GM18868 (cell line): ENCODE results near the gene GATD1.
A peak's percentile ranks its signal among the peaks of the same experiment; 100 is the strongest.
"Not testable (repeated sequence)": the region's sequence is repeated elsewhere in the genome, so short reads cannot be mapped to it uniquely, and the experiment has no call there.

Experiments used
- ATAC-seq: cut with Tn5 transposase; IDR thresholded peaks from one replicate; pipeline ENCODE4 v1.9.1; 2021; ENCODE audit warnings: mild to moderate bottlenecking, moderate library complexity; ENCODE audit not compliant: unreplicated experiment

The GATD1 gene

DNA sequence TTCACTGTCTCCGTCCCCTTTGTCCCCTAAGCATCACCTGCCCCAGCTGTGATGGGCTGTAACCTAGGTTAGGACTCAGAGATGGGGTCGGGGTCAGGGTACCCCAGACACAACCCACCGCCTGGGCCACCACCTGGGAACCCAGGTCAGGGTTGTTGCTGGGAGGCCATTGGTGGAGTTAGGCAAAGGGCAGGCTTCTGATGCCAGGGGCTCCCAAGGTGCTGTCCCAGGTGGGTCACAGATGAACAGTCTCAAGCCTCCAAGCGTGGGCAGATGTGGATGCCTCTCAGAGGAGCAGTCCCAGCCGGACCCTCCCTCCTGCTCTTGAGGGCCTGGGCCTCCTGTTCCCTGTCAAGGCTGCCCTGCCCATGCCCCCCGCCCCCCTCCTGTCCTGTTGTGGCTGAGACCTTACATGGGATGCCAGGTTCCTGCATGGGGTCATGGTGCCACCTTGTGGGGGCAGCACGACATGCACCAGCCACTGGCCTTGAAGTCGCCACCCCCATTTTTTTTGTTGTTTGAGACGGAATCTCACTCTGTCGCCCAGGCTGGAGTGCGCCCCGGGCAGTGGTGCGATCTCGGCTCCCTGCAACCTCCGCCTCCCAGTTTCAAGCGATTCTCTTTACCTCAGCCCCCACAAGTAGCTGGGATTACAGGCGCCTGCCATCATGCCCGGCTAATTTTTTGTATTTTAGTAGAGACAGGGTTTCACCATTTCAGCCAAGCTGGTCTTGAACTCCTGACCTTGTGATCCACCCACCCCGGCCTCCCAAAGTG, 12.1 kb downstream of the GATD1 start:
- no peak for ATAC-seq

DNA sequence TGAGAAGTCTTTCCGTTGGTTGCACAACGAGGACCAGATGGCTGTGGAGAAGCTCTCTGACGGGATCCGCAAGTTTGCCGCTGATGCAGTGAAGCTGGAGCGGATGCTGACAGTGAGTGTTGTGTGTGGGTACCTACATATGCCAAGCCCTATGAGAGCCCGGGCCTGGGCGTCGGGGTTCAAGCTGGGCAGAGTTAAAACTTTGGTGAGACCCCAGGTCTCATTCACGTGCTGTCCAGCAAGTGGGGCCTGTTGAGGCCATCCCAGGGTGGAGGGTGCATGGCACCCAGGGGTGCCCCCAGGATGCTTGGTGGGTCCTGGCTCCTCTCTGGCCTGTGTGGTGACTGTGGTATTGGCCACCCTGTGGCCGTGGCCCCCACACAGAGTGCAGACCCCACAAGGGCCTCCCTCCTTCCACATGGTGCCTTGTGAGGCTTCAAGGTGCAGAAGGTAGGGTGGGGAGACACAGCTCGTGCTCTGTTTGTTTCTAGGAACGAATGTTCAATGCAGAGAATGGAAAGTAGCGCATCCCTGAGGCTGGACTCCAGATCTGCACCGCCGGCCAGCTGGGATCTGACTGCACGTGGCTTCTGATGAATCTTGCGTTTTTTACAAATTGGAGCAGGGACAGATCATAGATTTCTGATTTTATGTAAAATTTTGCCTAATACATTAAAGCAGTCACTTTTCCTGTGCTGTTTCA, 12.8 kb downstream of the GATD1 start:
- ATAC-seq = no peak

DNA sequence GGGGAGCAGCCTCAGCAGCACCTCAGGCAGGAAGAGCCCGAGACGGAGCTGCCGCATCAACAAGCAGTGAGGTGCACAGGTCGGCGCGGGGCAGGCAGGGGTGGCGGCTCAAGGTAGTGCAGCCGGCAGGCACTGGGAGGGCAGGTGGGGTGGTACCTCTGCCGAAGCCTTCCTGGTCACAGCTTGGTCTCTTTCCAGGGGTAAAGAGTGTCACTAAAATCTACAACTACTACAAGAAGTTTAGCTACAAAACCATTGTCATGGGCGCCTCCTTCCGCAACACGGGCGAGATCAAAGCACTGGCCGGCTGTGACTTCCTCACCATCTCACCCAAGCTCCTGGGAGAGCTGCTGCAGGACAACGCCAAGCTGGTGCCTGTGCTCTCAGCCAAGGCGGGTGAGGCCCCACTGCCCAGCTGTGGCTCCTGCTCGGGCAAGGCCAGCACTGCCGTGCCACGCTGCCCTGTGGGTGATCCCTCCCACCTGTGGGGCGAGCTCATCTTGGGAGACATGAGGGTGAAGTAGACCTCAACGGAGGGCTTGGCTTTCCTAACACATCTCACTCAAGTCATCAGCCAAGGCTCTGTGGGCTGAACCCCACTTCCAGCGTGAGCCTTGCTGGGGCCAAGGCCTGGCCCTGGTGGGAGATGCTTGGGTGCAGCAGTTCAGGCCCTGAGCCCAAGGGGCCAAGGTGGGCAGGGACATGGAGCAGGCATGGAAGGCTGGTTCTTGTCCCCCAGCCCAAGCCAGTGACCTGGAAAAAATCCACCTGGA, 13.6 kb downstream of the GATD1 start:
- no peak for ATAC-seq

DNA sequence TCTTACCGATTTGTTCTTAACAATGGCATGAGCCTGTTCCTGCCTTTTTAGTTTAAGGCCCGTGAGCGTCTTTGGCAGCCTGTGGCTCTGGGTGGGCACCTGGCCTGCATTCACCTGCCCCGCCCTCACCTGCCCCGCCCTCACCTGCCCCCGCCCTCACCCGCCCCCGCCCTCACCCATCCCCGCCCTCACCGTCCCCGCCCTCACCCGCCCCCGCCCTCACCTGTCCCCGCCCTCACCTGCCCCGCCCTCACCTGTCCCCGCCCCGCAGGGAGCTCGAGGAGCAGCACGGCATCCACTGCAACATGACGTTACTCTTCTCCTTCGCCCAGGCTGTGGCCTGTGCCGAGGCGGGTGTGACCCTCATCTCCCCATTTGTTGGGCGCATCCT, 14.2 kb downstream of the GATD1 start:
- ATAC-seq = no peak

DNA sequence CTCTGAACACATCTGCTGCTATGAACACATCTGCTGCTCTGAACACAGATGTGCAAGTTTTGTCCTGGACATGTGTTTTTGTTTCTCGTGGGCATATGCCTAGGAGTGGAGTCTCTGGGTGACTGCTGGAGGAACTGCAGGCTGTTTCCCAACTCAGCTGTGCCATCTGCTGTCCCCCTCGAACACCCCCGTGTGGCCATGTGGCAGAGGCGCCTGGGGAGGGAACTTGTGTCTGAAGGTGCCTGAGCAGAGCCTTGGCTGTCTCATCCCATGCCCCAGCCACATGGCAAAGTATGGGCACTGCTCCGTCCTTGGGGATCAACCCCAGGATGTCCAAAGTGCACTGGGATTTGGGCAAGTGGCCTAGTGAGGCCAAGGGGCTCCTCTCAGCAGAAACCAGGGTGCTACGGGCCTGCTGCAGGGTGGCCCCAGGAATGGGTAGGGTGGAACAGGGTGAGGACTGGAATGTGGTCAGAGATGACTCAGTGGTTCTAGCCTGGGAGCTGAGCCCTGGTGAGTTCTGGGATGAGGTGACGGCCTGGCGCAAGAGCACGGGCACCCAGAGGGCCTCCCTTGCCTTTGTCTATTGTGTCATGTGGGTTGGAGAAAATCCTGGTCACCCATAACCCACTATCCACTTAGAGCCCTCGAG, 14.7 kb downstream of the GATD1 start:
- ATAC-seq = no peak

DNA sequence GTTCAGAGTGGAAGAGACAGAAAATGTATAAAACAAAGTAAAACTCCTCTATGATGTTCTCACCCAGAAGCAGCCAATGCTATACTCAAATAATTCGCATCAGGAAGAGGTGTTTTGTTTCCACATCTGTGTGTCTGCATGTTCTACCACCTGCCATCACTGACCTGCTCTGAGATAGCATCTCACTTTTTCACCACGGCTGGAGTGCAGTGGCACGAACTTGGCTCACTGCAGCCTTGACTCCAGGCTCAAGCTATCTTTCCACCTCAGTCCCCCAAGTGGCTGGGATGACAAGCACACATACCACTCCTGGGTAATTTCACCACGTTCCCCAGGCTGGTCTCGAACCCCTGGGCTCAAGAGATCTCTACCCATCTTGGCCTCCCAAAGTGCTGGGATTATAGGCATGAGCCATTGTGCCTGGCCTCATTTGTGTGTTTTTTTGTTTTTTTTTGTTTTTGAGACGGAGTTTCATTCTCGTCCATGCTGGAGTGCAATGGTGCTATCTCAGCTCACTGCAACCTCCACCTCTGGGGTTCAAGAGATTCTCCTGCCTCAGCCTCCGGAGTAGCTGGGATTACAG, 15.7 kb downstream of the GATD1 start:
- no peak for ATAC-seq

DNA sequence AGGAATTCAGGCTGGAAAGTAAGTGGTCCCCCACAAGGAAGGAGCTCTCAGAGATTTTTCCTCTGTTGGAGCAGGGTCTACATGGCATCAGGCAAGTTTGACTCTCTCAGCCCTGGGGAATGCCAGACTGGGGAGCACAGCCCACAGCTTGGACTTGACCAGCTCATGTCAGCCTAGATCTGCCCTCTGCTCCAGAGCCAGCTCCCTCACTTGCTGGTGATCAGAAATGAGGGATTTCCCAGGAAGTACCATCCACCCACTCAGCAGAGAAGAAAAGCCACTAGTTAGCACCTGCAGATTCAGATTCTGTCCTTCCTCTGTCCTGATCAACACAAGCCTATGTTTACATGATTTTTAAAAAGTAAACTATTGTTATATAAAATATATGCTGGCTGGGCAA, 17.1 kb downstream of the GATD1 start:
- no peak for ATAC-seq

DNA sequence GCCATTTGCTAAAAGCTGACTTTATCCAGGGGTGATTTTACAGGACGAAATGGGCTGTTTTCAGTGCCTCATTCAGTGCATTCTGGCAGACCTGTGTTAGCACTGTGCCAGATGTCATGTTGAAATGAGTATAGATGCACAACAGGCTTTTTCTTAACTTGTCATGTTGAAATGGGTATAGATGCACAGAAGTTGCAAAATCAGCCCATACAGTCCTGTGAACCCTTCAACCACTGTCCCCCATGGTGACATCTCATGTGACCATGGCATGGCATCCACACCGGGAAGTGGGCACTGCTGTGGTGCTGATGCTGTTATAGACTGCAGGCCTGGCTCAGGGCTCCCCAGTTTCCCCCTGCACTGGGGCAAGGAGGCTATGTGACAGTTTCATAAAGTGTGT, 27.6 kb downstream of the GATD1 start:
- no peak for ATAC-seq

DNA sequence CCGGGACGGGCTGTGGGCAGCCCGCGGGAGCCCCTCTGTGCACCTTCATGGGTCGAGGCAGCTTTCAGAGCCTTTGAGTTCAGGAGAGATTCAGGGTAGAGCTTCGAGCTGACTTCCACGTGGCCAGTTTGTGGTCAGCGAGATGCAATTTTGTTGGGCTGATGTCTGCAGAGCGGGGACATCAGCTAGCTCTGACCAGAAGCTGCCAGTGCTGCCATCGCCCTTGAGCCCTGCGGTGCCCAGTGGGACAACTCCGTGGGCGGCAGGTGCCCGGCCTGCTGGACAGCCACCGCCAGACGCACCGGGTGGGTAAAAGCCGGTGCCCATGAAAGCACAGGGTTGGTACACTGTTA, 29.3 kb downstream of the GATD1 start:
- no peak for ATAC-seq

DNA sequence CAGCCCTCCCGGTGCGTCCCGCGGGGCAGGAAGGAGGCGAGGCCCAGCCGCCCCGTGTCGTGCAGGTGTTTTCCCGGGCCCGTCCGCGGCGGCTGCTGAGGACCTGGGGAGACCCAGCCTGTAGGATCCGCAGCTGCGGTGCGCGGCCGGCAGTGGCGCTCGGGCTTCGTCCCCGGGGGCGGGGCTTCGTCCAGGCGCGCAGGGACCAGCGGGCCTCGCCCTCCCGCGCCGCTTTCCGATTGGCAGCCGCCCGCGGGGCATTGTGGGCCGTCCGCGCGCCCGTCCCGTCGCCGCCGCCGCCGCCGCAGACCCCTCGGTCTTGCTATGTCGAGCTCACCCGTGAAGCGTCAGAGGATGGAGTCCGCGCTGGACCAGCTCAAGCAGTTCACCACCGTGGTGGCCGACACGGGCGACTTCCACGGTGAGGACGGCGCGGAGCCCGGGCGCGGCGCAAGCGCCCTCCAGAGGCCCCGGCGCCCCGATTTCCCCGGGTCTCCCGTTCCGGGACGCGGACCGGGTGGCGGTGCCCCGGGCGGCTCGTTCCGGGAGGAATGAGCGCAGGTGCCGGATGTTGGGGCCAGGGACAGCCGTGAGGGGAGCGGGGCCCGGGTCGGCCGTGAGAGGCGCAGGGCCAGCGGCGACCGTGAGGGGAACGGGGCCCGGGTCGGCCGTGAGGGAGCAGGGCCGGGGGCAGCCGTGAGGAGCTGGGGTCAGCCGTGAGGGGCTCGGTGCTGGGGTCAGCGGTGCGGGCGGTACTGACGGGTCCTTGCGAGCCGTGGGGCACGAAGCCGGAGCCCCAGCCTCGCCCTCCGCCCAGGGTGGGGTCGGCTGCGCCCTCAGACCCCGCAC, 29.9 kb downstream of the GATD1 start, which contains the start of gene TALDO1:
Gene TALDO1, plus strand, starts transcription at position 307 of the 849 bp plus-strand sequence. Its CDS starts 18 bp downstream, at position 325.
- peak; percentile 89 for ATAC-seq

DNA sequence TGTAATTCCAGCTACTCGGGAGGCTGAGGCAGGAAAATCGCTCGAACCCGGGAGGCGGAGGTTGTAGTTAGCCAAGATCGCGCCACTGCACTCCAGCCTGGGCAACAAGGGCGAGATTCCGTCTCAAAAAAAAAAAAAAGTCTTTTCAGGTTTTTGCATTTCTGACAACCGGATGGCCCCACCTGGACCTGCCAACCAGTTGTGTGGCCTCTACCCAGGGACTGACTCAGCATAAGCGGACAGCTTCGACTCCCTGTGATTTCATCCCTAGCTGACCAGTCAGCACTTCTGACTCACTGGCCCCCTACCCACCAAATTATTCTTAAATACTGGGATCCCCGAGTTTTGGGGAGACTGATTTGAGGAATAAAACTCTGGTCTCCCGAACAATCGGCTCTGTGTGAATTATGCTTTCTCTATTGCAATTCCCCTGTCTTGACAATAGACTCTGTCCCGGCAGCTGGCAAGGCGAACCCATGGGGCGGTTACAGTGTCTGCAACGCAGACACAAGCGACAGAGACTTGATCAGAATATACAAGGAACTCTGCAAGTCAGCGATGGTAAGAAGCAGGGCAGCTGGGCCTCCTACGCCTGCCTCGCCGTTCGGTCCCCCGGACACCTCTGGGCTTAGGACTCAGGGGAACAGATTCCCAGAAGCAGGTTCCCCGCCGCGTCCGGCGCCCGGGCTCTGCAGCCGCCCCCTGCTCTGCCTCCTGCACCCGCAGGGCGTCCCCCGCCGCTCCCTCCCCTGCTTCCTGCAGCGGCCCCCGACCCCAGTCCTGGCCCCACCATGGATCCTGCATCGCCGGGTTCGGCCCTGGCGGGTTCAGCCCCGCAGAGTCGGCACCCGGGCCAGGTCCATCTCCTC, 30.8 kb downstream of the GATD1 start:
- ATAC-seq = peak; percentile 27

DNA sequence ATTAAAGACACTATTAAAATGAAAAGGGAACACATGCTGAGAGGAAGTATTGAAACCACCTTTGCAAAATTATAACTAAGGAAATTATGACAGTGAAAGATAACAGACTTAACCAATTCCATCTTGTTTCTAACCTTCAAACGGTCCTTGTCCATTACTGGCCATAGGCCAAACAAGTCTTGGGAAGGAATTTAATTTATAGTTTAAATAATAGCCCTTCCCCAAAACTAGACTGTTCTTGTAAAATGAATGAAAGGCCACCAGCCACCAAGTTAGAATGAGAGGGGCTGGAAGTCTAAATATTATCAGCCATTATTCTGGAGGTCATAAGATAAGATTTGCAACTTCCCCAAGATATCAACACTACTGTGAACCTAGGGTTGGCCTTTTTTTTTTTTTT, 31.9 kb downstream of the GATD1 start:
- ATAC-seq = no peak

DNA sequence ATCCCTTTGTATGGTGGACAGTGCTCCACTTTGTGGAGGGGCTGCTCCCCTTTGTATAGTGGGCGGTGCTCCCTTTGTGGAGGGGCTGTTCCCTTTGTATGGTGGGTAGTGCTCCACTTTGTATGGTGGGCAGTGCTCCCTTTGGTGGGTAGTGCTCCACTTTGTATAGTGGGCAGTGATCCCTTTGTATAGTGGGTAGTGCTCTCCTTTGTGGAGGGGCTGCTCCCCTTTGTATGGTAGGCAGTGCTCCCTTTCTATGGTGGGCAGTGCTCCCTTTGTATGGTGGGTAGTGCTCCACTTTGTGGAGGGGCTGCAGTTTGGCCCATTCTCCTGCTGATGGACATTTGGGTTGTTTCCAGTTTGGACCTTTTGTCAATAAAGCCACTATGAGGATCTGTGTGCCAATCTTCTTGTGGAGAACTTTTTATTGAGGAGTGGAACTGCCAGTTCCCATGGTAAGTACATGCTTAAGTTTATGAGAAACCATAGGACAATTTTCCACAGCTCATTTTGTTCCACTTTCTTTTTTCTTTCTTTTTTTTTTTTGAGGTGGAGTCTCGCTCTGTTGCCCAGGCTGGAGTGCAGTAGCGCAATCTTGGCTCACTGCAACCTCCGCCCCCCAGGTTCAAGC, 34.6 kb downstream of the GATD1 start:
- no peak for ATAC-seq

DNA sequence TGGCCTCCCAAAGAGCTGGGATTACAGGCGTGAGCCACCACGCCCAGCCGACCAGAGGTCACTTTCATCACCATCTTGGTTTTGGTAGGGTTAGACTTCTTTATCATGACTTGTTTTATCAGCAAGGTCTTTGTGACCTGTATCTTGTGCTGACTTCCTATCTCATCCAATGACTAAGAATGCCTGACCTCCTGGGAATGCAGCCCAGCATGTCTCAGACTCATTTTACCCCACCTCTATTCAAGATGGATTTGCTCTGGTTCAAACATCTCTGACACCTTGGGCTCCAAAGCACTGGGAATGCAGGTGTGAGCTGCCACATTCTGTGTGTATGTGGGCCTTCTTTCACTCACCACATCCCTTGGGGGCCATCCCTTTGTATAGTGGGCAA, 35.1 kb downstream of the GATD1 start:
- ATAC-seq = no peak

DNA sequence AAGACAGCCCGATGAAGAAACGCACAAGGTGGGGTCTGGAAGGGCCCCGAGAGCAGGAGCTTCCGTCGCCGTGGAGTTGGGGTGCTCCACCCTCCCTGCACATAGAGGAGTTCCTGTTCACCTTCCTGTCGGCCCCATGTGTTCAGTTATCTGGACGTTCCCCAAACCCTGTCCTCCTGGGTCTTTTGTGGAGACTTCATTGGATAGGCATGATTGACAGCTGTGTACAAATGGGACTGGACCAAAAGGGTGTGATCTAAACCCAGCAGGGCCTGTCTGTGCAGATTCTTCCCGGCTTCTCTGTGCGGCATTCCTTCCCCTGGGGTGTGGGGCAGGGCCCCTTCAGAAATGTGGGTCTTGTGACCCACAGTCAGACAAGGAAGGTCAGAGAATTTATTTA, 39.4 kb downstream of the GATD1 start:
- not testable (repeated sequence) for ATAC-seq

DNA sequence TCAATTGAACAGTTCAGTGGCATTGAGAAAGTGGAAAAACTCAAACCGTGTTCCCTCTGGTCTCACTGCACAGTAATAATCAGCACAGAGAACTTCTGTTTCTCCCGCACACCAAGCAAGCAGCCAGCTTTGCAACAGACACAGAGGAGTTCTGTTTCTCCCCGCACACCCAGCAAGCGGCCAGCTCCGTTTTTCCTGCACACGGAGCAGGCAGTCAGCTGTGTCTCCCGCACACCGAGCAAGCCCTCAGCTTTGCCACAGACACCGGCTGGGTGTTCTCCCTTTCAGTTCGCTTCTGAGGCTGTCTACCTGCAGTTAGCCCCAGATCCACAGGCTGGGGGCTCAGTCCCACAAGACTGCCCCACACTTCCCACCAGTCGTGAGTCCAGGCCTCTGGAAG, 39.9 kb downstream of the GATD1 start:
- no peak for ATAC-seq

DNA sequence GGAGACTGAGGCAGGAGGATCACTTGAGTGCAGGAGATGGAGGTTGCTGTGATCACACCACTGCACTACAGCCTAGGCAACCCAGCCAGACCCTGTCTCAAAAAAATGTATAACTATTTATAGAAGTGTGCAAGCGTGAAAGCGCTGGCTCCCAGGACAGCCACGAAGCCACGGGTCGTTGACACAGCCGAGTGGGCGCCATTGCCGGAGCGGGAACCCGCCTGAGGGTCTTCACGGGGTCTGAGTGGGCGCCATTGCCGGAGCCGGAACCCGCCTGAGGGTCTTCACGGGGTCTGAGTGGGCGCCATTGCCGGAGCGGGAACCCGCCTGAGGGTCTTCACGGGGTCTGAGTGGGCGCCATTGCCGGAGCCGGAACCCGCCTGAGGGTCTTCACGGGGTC, 42.7 kb downstream of the GATD1 start:
- ATAC-seq = not testable (repeated sequence)

DNA sequence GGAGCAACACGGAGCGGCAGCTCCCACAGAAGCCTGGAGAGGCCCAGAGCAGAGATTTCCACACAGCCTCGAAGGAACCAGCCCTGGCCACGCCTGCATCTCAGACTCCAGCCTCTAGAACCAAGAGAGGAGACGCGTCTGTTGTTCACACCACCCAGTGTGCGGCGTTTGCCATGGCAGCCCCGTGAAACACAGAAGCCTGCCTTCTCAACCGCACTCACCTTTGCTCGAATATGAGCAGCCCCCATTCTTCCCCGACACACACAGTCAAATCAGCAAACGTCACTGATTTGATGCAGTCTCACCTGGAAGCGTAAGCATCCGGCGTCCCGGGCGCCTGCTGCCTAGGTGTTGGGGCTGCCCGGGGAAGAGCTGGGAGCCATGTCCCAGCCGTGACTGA, 44.2 kb downstream of the GATD1 start:
- no peak for ATAC-seq
